ENCODE measurements around the gene CDC27. TPM values are rescaled to one million over a fixed set of nuclear protein-coding genes. Genes with fewer than 3 reads are reported as not detected.

CDC27 gene
- total and polyA plus RNA-seq, 2 of the 4 experiments (the other 2 are of a cell fraction): 47.7 to 190 TPM

GRCh38 chr17:47204722-47205418 lies 15.8 kb upstream of the CDC27 start:
- Histone ChIP-seq H4K5ac (ENCODE audit: low read depth, low read length) (peak overlapping the region; percentile 54), H3K9ac (ENCODE audit: low read depth, low read length) (no peak overlapping the region), H3K23ac (ENCODE audit: low read depth, low read length) (peak overlapping the region; percentile 58), H2AK5ac (ENCODE audit: low read depth, low read length) (peak overlapping the region; percentile 85; the same call in 1 of the 2 replicates), H3K18ac (ENCODE audit: low read depth, low read length) (peak overlapping the region; percentile 45), H3K9me3 (ENCODE audit: control insufficient read depth, insufficient read depth, low read length) (no peaks in the 10 kb centered on the region), H3K4me1 (ENCODE audit: control insufficient read depth, insufficient read depth, low read length) (peaks cover 24% of the 10 kb centered on the region), H3K4me2 (ENCODE audit: low read depth, low read length) (peak overlapping the region; percentile 20), H4K20me1 (ENCODE audit: insufficient read depth, low read length) (no peaks in the 10 kb centered on the region), H3K9me1 (ENCODE audit: insufficient read depth, low read length) (peaks cover 19% of the 10 kb centered on the region), H3K36me3 (ENCODE audit: control insufficient read depth, insufficient read depth, low read length) (no peaks in the 10 kb centered on the region), H2AK9ac (replicated peaks; ENCODE audit: low read depth, low read length, poor library complexity) (peak overlapping the region; percentile 52), H3K27ac (ENCODE audit: insufficient read depth, low read length) (peak overlapping the region; percentile 24; the same call in 1 of the 2 replicates), H2BK5ac (ENCODE audit: low read depth, low read length, poor library complexity, severe bottlenecking) (peak overlapping the region; percentile 37), H3K79me1 (ENCODE audit: low read depth in 1 of 2, low read length in 2 of 2) (0 out of 4 replicates have a peak, but pooled peaks cover 0 to 3% of the 10 kb centered on the region in 2 experiments), H2BK120ac (ENCODE audit: low read depth, low read length) (peak overlapping the region; percentile 73), H4K91ac (ENCODE audit: insufficient read depth, low read depth, low read length) (peak overlapping the region; percentile 40), H4K8ac (ENCODE audit: low read depth in 2 of 2, low read length in 2 of 2) (peak overlapping the region; percentile 12 to 67; a peak in 3 of 4 replicates), H3K27me3 (ENCODE audit: control insufficient read depth, insufficient read depth, low read length) (no peaks in the 10 kb centered on the region), H2BK20ac (ENCODE audit: low read depth, low read length) (peak overlapping the region; percentile 85), H3K4me3 (ENCODE audit: insufficient read depth, low read depth, low read length) (no peak overlapping the region), H3K14ac (replicated peaks; ENCODE audit: low read depth, low read length) (peak overlapping the region; percentile 71), H3K56ac (ENCODE audit: extremely low read depth, insufficient read depth, low read length) (no peak overlapping the region), H2BK15ac (ENCODE audit: low read depth, low read length) (peak overlapping the region; percentile 68; the same call in 2 of the 3 replicates), H3K4ac (ENCODE audit: low read depth, low read length) (peak overlapping the region; percentile 83), H2AFZ (replicated peaks; ENCODE audit: low read length, poor library complexity) (peak overlapping the region; percentile 85)
- BruUV-seq (replicated peaks): no TSS peak
- intact Hi-C loops (cut with micrococcal nuclease): no loop called here
- in situ Hi-C loops (cut with MboI; ENCODE audit: low sequenced_read_pairs): no loop called here
- ATAC-seq (ENCODE audit: low read depth) (peak; percentile 58), DNase-seq (peak; percentile 47)
- ChIA-PET CTCF (interaction anchor here (0.7 kb wide), 1 partner anchor 109 kb away, joined by 3 read pairs; no protein-coding TSS in a partner anchor), POLR2A (ENCODE audit: unreplicated experiment) (no interaction called here)
- dilution Hi-C loops (cut with HindIII; ENCODE audit: low sequenced_read_pairs, unreplicated experiment): no loop called here
- TF ChIP-seq ELK1 (IDR thresholded peaks at IDR 0.05; ENCODE audit: borderline replicate concordance, low read depth, low read length) (no peak), RCOR1 (IDR thresholded peaks at IDR 0.05; ENCODE audit: insufficient replicate concordance, low read length) (no peak), MAFK (IDR thresholded peaks at IDR 0.05; ENCODE audit: low read depth, low read length) (no peak)
- WGBS, 2 experiments (ENCODE audit: extremely low coverage in 2 of 2, insufficient read length in 1 of 2): 79% methylated on average over 4 of the region's 6 CpGs; no CpG with 5 or more reads in 1 of the 2 experiments
